DOHH2 (cell line): ENCODE data around the gene ATP5MC2.

Experiments
- H3F3A ChIP-seq: fragments of 200-600 bp; sonication (generic), shearing (Covaris generic); 2 replicates; pipeline ENCODE4 v1.6.0; 2016; ENCODE audit warnings: antibody characterized with exemption, mild to moderate bottlenecking; ENCODE audit not compliant: control insufficient read depth, insufficient read depth
- H3K27ac ChIP-seq: fragments of 200-600 bp; sonication (generic); 2 replicates; pipeline ENCODE4 v1.5.1; 2014; ENCODE audit warnings: low read depth, mild to moderate bottlenecking, low read length, moderate library complexity
- H3K27me3 ChIP-seq: fragments of 200-600 bp; sonication (generic); 2 replicates; pipeline ENCODE4 v1.6.1; 2014; ENCODE audit warnings: mild to moderate bottlenecking, low read length, mixed read lengths; ENCODE audit not compliant: control insufficient read depth
- H3K36me3 ChIP-seq: fragments of 200-600 bp; sonication (generic); 2 replicates; pipeline ENCODE4 v1.6.1; 2014; ENCODE audit warnings: mild to moderate bottlenecking, low read length, moderate library complexity, mixed read lengths; ENCODE audit not compliant: control insufficient read depth
- H3K4me1 ChIP-seq: fragments of 200-600 bp; sonication (generic); 2 replicates; pipeline ENCODE4 v1.6.1; 2014; ENCODE audit warnings: mild to moderate bottlenecking, low read length, mixed read lengths; ENCODE audit not compliant: control insufficient read depth
- H3K4me2 ChIP-seq: fragments of 200-600 bp; sonication (generic); 2 replicates; pipeline ENCODE4 v1.6.0; 2014; ENCODE audit warnings: mild to moderate bottlenecking, low read length, moderate library complexity
- H3K4me3 ChIP-seq: fragments of 200-600 bp; sonication (generic); 2 replicates; pipeline ENCODE4 v1.5.1; 2014; ENCODE audit warnings: mild to moderate bottlenecking, low read length, mixed read lengths
- H3K79me2 ChIP-seq: fragments of 200-600 bp; sonication (generic); 2 replicates; pipeline ENCODE4 v1.6.1; 2014; ENCODE audit warnings: mild to moderate bottlenecking, low read length, mixed read lengths; ENCODE audit not compliant: control insufficient read depth
- H3K9me2 ChIP-seq: fragments of 200-600 bp; sonication (generic); replicated peaks from 2 replicates; pipeline ENCODE4 v1.6.1; 2014; ENCODE audit warnings: mild to moderate bottlenecking, low read length, mixed read lengths; ENCODE audit not compliant: control insufficient read depth
- H3K9me3 ChIP-seq: fragments of 200-600 bp; sonication (generic); 2 replicates; pipeline ENCODE4 v1.6.1; 2014; ENCODE audit warnings: antibody characterized with exemption, low read length, mixed read lengths; ENCODE audit not compliant: control insufficient read depth, insufficient read depth
- H4K20me1 ChIP-seq: fragments of 200-600 bp; sonication (generic); 2 replicates; pipeline ENCODE4 v1.6.0; 2014; ENCODE audit warnings: low read depth, mild to moderate bottlenecking, antibody characterized with exemption, low read length, moderate library complexity; ENCODE audit not compliant: control insufficient read depth, insufficient read depth
- EZH2phosphoT487 ChIP-seq: fragments of 200-600 bp; sonication (generic); IDR thresholded peaks from 2 replicates; pipeline ENCODE4 v1.6.1; 2017; ENCODE audit warnings: borderline replicate concordance, mild to moderate bottlenecking, antibody characterized with exemption, low read length, moderate library complexity, mixed read lengths
- TF ChIP-seq, protein P1 (sequence below): fragments of 200-600 bp; sonication (generic); IDR thresholded peaks from one replicate; pipeline ENCODE4 v1.5.1; 2014; ENCODE audit warnings: antibody characterized with exemption, mild to moderate bottlenecking, low read depth, low read length; ENCODE audit not compliant: poor library complexity, severe bottlenecking

ATP5MC2 gene

DNA sequence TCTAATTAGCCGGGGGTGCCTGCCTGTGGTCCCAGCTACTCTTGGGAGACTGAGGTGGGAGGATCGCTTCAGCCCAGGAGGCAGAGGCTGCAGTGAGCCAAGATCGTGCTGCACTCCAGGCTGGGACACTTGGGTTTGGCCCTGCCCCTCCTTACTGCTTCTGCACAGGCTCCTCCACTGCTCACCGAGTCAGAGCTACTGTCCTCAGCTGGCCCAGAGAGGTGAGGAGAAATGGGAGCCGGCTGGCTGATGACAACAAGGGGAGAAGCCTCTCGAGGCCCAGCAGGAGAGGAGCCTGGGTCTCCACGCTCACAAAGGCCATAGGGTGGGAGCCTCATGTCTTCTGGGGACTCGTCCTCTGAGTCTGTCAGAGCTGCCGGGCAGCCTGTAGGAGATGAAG lies 37.6 kb upstream of the ATP5MC2 start:
- no peaks in the 10 kb centered on the region for H3K9me2 ChIP-seq
- no peak overlapping the region for H3K4me2 ChIP-seq
- peaks cover 24% of the 10 kb centered on the region for H3K27me3 ChIP-seq
- H3K9me3 ChIP-seq: no peaks in the 10 kb centered on the region
- no peaks in the 10 kb centered on the region for H3F3A ChIP-seq
- H3K4me1 ChIP-seq: no peaks in the 10 kb centered on the region
- TF ChIP-seq EZH2phosphoT487: no peak
- TF ChIP-seq, protein P1, sequence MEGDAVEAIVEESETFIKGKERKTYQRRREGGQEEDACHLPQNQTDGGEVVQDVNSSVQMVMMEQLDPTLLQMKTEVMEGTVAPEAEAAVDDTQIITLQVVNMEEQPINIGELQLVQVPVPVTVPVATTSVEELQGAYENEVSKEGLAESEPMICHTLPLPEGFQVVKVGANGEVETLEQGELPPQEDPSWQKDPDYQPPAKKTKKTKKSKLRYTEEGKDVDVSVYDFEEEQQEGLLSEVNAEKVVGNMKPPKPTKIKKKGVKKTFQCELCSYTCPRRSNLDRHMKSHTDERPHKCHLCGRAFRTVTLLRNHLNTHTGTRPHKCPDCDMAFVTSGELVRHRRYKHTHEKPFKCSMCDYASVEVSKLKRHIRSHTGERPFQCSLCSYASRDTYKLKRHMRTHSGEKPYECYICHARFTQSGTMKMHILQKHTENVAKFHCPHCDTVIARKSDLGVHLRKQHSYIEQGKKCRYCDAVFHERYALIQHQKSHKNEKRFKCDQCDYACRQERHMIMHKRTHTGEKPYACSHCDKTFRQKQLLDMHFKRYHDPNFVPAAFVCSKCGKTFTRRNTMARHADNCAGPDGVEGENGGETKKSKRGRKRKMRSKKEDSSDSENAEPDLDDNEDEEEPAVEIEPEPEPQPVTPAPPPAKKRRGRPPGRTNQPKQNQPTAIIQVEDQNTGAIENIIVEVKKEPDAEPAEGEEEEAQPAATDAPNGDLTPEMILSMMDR: no peak
- H3K79me2 ChIP-seq: no peaks in the 10 kb centered on the region
- no peaks in the 10 kb centered on the region for H4K20me1 ChIP-seq
- no peak overlapping the region for H3K4me3 ChIP-seq
- H3K27ac ChIP-seq: no peak overlapping the region
- no peaks in the 10 kb centered on the region for H3K36me3 ChIP-seq

DNA sequence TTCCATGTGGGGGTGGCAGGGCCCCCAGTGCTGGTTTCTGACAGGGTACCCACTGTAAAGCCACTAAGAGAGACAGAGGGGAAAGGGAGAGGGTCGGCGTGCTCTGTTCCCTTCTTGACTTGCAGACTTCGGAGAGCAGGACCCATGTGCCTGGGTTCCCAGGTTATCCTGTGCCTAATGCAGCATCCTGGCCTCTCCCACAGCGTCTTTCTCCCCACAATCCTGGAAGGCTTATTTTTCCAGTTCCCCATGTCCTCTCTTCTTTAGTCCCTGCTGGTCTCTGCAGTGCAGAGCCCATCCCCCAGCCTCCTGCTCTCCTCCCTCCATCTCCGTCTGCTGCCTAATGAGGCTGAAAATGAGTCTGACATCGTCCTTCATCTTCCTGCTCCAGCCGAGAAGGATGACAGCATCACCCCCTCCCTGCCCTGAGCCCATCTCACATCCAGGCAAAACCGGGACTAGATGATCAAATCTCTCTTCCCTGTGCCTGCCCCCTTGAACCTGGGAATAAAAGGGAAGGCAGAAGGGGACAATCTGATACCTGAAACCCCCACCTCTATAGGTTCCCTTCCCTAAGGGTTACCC lies 36.3 kb upstream of the ATP5MC2 start:
- Histone ChIP-seq H3K79me2 (no peaks in the 10 kb centered on the region), H3K4me3 (no peak overlapping the region)
- no peak for TF ChIP-seq EZH2phosphoT487
- TF ChIP-seq, protein P1: no peak

DNA sequence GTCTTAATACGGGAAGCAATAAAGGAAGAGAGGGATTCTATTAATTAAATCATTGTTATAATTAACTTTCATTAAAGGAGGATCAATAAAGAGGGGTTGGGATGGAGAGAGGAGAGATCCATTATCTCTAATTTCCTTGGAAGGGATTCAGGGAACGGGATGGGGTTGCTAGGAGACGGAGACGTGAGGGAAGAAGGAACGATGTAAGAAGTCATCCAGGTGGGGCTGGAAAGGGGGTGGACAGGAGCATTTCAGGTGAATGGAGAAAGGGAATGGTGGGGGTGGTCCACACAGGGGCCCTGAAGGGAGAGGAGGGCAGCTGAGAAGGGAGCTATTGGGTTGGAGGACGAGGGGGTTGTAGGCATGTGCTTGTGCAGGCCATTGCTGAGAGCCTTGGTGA lies 34.2 kb upstream of the ATP5MC2 start:
- Histone ChIP-seq H3K4me2 (no peak overlapping the region), H3K79me2 (no peaks in the 10 kb centered on the region), H3K4me3 (no peak overlapping the region), H3K27ac (no peak overlapping the region), H3K36me3 (no peaks in the 10 kb centered on the region), H4K20me1 (no peaks in the 10 kb centered on the region), H3K9me3 (no peaks in the 10 kb centered on the region), H3K9me2 (no peaks in the 10 kb centered on the region), H3K27me3 (peaks cover 46% of the 10 kb centered on the region), H3F3A (no peaks in the 10 kb centered on the region), H3K4me1 (no peaks in the 10 kb centered on the region)
- TF ChIP-seq, protein P1: no peak
- no peak for TF ChIP-seq EZH2phosphoT487

More for the DNA sequence above, 36.3 kb upstream of the ATP5MC2 start:
- Histone ChIP-seq H3K4me2 (no peak overlapping the region), H3K36me3 (no peaks in the 10 kb centered on the region), H3F3A (no peaks in the 10 kb centered on the region), H3K4me1 (no peaks in the 10 kb centered on the region), H3K27ac (no peak overlapping the region), H3K27me3 (peaks cover 31% of the 10 kb centered on the region), H3K9me3 (no peaks in the 10 kb centered on the region), H4K20me1 (no peaks in the 10 kb centered on the region), H3K9me2 (no peaks in the 10 kb centered on the region)
